Gastroesophageal sphincter (tissue), 3 donors: Measurements from ENCODE around the gene EMX1.

Source experiments
- CTCF ChIP-seq, 4 experiments: fragments of 200-600 bp in 2 of 4; fragments of 450-650 bp in 2 of 4; sonication (generic) in 1 of 4; IDR thresholded peaks; one replicate each; pipeline ENCODE4 v1.5.1; 2017 to 2019; ENCODE audit warnings: antibody characterized with exemption in 4 of 4, mild to moderate bottlenecking in 2 of 4, moderate library complexity in 2 of 4
- POLR2A ChIP-seq, 2 donors: fragments of 450-650 bp; IDR thresholded peaks; one replicate each; pipeline ENCODE4 v1.6.1; 2017; ENCODE audit warnings: antibody characterized with exemption in 2 of 2, mild to moderate bottlenecking in 2 of 2, moderate library complexity in 1 of 2

DNA sequence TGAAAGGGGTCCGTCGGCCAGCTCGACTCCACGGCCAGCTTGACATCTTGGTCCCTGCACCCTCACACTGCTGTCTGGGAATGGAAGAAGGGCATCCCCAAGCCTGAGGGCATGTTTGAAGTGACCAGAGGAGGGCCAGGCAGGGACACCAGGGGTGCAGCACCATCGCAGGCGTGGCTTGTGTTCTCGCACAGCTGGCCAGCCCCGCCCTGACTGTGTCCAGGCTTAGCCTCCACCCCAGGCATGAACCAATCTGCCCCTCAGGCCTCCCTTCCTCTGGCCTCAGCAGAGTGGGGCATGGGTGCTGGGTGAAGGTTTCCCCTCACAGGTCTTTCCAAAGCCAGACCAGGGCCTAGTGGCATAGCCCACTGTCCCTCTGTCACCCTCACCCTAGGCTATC lies 25.0 kb downstream of the EMX1 start:
- no peak for TF ChIP-seq CTCF (IDR thresholded peaks at IDR 0.05)
- no peak for TF ChIP-seq POLR2A (IDR thresholded peaks at IDR 0.05)
